HL-60/S4 treated with retinoic acid at 250 ng/mL for 4 days and 3 days (cell line): Measurements from ENCODE around the gene FCHSD1.
"Not testable (repeated sequence)": the region's sequence is repeated elsewhere in the genome, so short reads cannot be mapped to it uniquely, and the experiment has no call there.

Source experiments
- in situ Hi-C: fragments of 300-500 bp; cut with MboI; formaldehyde crosslinking; loops from 2 replicates; pipeline ENCODE4 v1.7.0; 2022; ENCODE audit warnings: low sequenced_read_pairs

Gene FCHSD1

GRCh38 chr5:141618804-141619554 is 32.2 kb downstream of the FCHSD1 start, which contains the start of gene DIAPH1:
Gene DIAPH1, minus strand, starts transcription at chr5:141619000. Its CDS starts 86 bp downstream, at chr5:141618914.
- in situ Hi-C loops, result no loop called here

GRCh38 chr5:141618030-141618803 is 33.0 kb downstream of the FCHSD1 start:
- in situ Hi-C loops, result no loop called here

GRCh38 chr5:141617682-141618029 is 33.6 kb downstream of the FCHSD1 start:
- in situ Hi-C loops, result no loop called here

- in situ Hi-C loops, result no loop called here
These were observed 34.1 kb downstream of the FCHSD1 start for GRCh38 chr5:141617128-141617527.

- in situ Hi-C loops, result no loop called here
These were observed 35.1 kb downstream of the FCHSD1 start for GRCh38 chr5:141615991-141616720.

GRCh38 chr5:141613344-141613743 is 37.9 kb downstream of the FCHSD1 start:
- in situ Hi-C loops, result no loop called here

GRCh38 chr5:141611289-141611688 is 39.9 kb downstream of the FCHSD1 start:
- in situ Hi-C loops, result no loop called here

- in situ Hi-C loops, result not testable (repeated sequence)
These were observed 41.3 kb downstream of the FCHSD1 start for GRCh38 chr5:141609921-141610320.

GRCh38 chr5:141609044-141609443 is 42.2 kb downstream of the FCHSD1 start:
- in situ Hi-C loops, result no loop called here

GRCh38 chr5:141608557-141608956 is 42.7 kb downstream of the FCHSD1 start:
- in situ Hi-C loops, result no loop called here

- in situ Hi-C loops, result no loop called here
These were observed 43.2 kb downstream of the FCHSD1 start for GRCh38 chr5:141608046-141608445.

- in situ Hi-C loops, result no loop called here
These were observed 45.5 kb downstream of the FCHSD1 start for GRCh38 chr5:141605523-141606277.

- in situ Hi-C loops, result no loop called here
These were observed 47.1 kb downstream of the FCHSD1 start for GRCh38 chr5:141603923-141604717.

GRCh38 chr5:141602606-141603005 is 48.6 kb downstream of the FCHSD1 start:
- in situ Hi-C loops, result no loop called here

GRCh38 chr5:141598391-141599345 is 52.5 kb downstream of the FCHSD1 start:
- in situ Hi-C loops, result no loop called here

GRCh38 chr5:141597814-141598213 is 53.4 kb downstream of the FCHSD1 start:
- in situ Hi-C loops, result no loop called here

GRCh38 chr5:141597394-141597793 is 53.8 kb downstream of the FCHSD1 start:
- in situ Hi-C loops, result no loop called here

- in situ Hi-C loops, result no loop called here
These were observed 54.4 kb downstream of the FCHSD1 start for GRCh38 chr5:141596867-141597266.

- in situ Hi-C loops, result no loop called here
These were observed 61.1 kb downstream of the FCHSD1 start for GRCh38 chr5:141590127-141590526.
